ENCODE data around the gene SLC14A1. TPM values are rescaled to one million over a fixed set of nuclear protein-coding genes. Genes with fewer than 3 reads are reported as not detected.
"Not testable (repeated sequence)": the region's sequence is repeated elsewhere in the genome, so short reads cannot be mapped to it uniquely, and the experiment has no call there.

SLC14A1 gene
- total RNA-seq, 1 donor from 2014 or later: not detected

DNA sequence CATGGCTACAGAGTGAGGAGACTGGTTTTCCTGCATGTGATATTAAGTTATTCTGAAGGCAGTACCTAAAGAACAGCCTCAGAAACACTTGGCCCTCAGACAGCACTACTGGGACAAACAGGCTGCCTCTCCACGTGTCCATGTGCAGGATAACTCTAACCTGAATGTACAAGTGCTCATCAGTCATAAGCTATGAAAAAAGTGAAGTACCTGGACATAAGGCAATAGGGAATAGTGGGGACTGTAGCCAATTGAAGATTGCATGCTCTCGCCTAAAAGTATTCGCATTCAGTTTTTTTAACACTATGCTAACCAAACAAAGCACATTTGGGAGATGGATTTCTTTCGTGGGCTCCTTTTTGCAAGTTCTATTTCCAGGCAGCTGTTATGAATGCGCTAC lies 33.0 kb downstream of the SLC14A1 start:
- no peak for DNase-seq (ENCODE audit: low read depth in 2 of 2)

DNA sequence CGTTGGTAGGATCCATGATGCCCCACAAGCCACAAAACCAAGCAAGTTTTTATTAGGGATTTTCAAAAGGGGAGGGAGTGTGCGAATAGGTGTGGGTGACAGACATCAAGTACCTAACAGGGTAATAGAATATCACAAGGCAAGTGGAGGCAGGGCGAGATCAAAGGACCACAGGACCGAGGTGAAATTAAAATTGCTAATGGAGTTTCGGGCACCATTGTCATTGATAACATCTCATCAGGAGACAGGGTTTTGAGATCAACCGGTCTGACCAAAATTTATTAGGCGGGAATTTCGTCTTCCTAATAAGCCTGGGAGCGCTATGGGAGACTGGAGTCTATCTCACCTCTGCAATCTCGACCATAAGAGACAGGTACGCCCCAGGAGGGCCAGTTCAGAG lies 33.7 kb downstream of the SLC14A1 start:
- DNase-seq (ENCODE audit: low read depth in 2 of 2): not testable (repeated sequence)

DNA sequence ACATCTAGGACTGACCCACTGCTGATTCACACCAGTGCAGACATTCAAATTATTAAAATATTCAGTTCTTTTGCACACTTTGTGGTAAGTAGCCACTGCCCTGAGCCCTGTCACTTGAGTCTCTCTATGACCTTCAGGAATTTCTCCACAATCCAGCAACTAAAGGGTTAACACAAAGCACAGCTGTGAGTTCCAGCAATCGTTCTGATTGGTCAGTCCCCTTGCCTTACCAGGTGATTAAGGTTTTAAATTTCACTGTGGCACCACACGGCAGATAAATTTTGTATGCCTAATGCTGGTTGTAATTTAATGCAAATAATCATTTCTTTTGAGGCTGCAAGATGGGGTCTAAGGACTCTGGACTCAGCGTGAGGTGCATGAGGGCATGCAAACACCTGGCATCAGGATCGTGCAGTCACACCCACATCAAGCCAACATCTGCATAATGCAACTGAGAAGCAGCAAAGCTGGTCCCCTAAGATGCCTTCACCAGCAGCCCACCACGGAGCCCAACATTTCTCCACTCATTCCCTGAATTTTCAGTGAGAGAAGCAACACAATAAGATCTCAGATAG lies 36.6 kb downstream of the SLC14A1 start:
- no peak for DNase-seq (ENCODE audit: low read depth in 2 of 2)

DNA sequence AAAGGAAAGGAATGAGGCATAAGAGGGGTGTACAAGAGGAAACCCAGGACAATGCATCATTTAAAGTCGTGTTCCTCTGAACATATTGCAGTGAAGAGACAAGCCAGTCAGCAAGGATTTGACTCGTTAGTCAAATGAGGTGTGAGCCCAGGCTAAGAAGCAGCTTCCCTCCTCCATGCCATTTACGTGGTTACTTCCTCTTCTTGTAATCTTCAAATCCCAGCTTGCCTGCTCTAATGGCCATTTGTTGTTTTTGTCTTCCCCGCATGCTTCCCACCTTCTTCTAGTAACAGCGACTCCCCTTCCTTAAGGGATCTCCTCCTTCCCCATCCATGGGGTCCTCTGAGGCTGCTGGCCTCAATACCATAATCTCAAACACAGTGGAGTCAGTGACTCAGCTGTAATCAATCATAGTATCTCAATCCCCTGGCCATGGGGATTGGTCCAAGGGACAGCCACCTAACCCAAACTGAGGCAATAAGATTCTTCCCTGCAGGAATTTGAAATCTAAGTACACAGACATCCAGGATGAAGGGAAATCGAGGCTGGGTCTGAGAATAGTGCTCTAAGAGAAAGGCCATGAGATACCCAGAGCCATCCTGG lies 37.6 kb downstream of the SLC14A1 start:
- peak in 1 of 2 donors; percentile 39 for DNase-seq (ENCODE audit: low read depth in 2 of 2)

DNA sequence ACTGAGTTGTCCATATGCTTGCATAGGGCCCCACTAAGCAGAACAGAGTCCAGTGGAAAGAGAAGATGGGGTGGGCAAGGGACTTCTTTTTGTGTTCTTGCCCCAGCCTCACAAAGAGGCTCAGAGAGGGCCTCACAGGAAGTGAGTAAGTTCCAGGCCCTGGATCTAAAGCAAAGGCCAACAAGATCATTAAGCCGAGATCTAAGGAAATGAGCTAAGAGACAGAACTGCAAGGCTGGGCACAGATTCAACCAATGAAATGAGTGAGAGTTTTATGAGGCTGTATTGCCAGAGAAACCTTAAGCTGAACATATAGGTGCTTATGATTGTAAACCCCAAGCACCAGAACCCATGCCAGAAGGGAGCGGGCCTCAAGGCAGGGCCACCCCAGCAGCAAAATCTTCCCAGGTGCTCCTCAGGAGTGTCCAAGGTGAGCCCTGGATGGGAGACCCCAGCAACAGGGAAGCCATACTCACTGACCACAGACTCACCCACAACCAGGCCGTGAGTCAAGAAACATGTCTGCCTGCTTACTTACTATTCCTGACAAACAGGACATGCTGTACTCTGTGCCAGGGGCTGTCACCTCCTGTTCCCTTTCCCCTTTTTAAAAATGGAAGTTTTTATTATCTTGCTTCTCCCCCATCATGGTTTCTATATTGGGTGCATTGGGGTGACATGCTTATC lies 40.2 kb downstream of the SLC14A1 start:
- peak; percentile 23 to 89 for DNase-seq (ENCODE audit: low read depth in 2 of 2)

DNA sequence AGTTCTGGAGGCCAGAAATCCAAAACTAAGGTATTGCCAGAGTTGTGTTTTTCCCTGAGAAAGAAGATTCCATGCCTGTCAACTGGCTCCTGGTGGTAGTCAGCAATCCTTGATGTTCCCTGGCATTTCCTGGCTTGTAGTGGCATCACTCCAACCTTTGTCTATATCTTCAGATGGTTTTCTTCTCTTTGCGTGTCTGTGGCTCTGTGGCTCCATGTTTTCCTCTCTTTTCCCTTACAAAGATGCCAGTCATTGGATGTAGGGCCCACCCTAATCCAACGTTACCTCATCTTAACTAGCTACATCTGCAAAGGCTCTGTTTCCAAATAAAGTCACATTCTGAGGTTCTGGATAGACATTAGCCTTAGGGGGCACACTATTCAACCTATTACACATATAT lies 41.8 kb downstream of the SLC14A1 start:
- DNase-seq (ENCODE audit: low read depth in 2 of 2): peak; percentile 16 to 33

DNA sequence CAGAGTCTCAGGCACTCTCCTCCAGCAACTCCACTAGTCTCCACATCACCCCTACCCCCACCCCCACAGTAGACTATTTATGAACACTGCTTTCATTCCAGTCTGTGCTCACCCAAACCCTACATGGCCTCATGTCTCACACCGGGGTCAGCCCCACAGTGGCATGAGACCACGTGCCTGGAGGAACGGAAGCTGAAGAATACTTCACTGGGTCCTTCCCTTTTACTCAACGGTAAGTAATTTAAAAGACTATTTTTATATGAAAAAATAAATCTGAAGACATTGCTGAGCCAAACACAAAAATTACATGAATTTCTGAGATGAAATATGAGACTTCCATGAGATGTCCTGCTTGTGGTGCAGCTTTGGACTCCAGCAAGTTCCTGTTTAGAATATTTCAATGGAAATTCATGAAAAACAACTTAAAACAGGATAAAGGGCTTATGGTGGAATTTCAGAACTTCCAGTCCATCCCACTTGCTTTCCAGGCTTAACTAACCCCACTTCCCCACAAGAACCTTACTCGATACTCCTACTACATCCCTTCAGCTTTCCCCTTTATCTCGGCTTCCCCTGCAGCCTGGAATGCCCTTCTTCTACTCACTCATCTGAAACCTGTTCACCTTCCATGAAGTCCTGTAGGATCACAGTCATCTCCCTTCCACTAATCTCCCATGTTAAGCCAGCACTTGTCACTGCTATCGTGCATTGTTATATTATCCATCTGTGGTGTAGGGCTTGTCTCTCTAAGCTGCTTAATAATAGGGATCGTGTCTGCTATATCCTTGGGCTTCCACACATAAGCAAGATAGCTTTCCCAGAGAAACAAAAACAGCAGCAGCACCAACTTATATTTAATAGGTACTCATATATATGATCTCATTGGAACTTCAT lies 47.9 kb downstream of the SLC14A1 start:
- no peak for DNase-seq (ENCODE audit: low read depth in 2 of 2)

DNA sequence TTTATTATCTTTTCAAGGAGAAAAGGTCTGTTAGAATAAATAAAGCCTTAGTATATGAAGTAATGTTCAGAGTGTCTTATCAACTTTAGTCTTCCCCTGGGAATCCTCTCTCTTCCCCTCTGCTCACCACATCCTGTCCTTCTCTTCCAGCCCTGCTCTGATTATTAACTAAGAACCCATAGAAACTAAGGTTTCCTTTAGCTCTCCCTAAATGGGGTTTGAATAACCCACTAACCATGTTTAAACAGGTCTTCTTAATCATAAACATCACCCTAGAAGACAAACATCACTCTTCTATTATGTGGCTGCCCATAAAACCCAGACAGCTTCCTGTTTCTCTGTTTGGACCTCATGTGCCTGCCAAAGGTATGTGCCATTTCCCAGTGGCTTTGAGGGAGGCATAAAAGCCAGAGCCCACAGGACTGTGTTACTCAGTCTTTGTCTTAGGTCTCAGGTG lies 50.1 kb downstream of the SLC14A1 start:
- DNase-seq (ENCODE audit: low read depth in 2 of 2): peak in 1 of 2 donors; percentile 17

DNA sequence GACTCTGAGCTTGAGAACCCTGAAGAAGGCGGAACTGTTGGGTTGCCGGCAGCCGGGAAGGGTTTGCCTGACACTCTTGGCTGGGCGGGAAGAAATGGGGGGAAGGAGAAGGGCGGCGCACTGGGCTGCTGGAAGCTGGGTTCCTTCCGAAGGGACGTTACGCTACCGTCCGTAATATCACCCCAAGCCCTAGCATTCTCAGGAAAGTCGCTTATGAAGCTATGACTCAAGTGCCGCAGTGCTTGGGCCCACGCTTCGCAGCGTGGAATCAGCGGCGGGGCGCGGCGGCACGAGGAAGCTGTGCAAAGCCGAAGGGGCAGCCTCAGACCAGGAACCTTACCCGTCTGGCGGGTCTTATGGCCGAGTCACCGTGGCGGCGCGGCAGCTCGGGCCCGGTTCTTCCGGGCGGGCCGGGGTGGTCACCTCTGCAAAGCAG lies 51.3 kb downstream of the SLC14A1 start:
- peak; percentile 37 to 93 for DNase-seq (ENCODE audit: low read depth in 2 of 2)

DNA sequence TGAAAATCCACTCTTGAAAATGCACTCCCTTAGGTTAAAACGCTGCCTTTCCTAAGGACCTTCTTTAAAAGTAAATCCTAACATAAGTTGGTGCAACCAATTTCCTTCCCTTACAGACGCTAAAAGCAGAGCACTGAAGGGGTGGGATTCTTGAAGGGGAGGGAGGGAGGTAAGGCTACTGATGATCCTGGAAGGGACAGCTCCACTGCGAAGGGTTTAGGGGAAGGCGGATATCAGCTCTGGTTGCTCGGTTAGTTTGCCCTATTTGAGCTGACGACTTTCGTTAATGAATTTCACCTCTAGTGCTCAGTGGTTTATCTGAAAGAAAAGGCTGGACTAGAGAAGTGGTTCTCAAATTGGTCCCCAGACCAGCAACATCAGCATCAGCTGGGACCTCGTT lies 51.8 kb downstream of the SLC14A1 start:
- DNase-seq (ENCODE audit: low read depth in 2 of 2): peak in 1 of 2 donors; percentile 22

DNA sequence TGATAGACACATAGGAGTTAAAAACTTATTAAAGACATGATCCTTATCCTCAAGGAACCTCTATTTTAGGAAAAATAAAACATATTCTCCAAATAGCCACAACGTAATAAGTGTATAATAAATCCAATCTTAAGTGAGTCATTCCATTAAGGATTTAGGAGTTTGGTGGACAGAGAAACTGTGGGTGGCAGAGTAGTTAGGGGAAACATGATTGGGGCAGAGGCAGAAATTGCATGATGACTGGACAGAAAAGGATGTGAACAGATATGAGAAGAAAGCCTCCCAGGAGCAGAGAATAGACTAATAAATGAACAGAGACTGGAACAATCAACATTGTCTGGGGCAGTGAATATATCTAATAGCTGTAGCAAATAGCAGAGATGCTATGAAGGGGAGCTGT lies 53.4 kb downstream of the SLC14A1 start:
- DNase-seq (ENCODE audit: low read depth in 2 of 2): no peak

DNA sequence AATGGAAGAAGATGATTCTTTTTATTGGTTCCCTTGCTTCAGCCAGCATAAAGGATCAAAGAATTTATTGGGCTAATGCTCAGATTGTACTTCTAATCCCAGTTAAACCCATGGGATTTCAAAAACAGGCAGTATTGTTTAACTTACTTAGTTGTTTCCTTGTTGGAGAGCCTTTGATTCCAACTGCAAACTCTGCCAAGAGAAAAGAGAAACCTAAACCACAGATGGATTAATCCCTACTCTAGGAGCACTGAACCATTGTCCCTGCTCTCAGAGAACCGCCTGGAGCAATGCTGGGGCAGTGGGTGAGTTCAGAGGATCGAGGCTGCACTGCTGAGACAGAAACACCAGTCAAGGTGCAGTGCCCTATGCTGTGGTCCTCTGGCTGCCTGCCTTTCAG lies 56.6 kb downstream of the SLC14A1 start:
- no peak for DNase-seq (ENCODE audit: low read depth in 2 of 2)

DNA sequence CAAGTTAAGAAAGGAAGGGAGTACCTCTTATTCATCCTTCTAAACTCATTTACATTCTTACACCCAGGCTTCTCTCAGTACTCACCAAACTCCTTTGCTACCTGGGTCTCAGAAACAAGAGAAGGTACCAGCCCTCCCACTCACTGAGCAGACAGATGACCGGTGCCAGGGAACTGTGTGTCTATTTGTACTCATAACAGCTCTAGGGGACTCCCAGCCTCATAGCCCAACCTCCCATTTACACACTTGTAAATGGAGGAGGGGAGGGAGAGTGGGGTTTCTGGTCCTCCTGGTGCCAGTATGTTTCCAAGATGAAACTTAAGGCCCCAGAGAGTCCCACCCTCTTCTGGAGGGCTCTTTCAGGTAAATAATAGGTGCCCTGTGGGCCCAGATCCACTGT lies 58.7 kb downstream of the SLC14A1 start:
- DNase-seq (ENCODE audit: low read depth in 2 of 2): no peak

DNA sequence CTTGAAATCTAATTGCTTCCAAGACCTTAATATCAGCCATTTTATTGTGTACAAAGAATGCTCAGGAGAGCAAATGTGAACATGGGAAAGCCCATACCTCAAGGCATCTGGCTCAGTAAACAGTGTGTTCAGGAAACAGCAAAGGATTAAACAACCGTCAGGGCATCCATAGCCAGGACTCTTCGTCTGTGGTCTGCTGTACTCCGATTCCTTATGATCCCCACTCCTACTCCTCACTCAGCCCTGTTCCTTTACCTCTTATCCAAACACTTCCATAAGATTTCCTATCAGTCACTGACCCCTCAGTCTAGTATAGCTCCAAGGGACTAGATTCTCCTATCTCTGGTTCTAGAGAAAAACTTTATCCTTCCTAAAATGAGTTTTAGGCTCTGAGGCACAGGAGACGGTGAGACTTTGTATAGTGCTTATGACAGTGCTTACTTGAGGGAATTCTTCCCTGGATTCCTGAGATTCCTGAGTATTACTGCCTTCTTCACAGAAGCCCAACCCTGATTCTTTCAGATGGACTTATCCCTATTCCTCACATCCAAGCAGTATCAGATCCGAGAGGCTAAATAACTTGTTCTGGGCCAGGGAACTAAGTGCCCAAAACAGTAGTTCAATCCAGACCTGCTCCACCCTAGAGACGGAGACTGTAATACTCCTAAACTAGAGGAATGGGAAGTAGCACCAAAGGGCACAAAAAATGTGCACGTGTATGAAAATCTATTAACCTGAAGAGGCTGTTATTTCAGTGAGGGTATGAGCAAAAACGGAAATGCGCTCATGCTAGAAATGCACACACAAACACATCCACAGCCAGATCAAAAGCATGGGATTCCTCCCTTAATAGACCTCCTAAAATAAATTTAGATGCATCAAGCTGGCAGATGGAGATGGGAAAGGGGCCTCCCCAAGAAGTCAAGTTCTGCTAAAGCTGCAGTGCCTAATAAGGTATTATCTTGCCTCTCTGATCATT lies 59.4 kb downstream of the SLC14A1 start:
- no peak for DNase-seq (ENCODE audit: low read depth in 2 of 2)

DNA sequence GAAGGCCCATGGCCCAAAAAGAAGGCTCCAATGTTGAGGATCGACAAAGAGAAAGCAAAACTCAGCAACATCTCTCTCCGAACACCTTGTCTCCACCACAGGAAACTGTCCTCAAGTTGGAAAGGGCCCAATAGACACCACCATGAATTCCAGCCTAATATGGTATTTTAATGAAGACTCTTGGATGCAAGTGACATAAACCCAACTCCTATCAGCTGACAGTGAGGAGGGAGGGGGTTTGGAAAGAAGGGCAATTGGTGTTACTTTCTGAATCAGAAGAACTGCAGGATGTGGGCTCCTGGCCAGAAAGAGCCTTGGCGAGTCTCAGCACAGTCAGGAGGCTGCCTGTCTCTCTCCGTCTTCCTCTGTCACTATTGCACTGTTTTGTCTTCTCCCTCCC lies 61.2 kb downstream of the SLC14A1 start:
- DNase-seq (ENCODE audit: low read depth in 2 of 2): peak in 1 of 2 donors; percentile 72

DNA sequence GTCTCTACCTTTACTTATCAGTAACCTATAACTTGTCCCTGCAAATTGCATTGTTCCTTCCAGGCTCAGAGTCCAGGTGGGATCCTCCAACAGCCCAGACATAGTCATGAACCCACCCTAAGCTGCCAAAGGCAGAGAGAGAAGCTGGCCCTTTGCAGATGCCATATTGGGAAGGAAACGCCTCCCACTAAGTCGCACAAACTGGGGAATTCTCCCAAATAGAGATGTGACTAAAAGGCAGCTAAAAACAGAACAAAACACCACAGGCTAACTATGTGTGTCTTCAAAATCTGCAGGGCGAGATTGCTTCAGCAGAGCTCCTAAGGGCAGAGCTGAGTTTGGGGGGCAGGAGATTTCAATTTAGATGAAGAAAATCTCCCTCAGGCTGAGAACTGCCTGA lies 63.0 kb downstream of the SLC14A1 start:
- no peak for DNase-seq (ENCODE audit: low read depth in 2 of 2)

DNA sequence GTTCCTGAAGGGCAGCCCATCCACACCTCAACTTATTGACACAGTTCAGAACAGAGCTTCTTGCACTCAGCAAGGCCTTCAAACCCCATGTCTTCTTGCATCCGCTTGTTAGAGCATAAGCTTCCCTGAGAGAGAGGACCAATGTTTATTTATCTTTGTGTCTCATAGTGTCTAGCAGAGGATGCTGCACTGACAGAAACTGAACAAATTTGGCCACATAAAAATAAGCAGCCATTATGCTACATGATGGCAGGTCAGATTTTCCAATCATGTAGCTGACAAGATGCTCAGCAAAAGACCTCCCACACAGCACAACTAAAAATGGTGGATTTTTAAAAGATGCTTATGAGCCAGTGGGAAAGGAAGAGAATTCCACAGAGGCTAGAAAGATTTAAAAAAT lies 63.4 kb downstream of the SLC14A1 start:
- no peak for DNase-seq (ENCODE audit: low read depth in 2 of 2)

DNA sequence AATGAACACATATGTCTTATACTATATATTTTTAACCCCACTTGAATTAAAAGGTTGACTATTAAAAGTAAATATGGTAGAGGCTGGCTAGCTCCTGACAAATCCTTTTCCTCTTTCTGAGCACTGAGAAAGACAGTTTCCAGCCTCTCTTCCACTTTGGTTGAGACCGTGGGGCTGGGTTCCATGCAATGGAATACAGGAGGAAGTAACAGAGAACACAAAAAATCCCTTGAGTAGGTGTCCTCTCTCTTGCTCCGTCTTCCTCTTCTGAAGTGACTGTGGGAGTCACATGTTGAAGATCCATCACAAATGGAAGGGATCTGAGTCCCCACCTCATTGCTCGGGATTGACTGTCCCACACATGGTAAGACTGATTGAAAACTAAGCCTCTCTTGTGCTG lies 64.9 kb downstream of the SLC14A1 start:
- DNase-seq (ENCODE audit: low read depth in 2 of 2): no peak

DNA sequence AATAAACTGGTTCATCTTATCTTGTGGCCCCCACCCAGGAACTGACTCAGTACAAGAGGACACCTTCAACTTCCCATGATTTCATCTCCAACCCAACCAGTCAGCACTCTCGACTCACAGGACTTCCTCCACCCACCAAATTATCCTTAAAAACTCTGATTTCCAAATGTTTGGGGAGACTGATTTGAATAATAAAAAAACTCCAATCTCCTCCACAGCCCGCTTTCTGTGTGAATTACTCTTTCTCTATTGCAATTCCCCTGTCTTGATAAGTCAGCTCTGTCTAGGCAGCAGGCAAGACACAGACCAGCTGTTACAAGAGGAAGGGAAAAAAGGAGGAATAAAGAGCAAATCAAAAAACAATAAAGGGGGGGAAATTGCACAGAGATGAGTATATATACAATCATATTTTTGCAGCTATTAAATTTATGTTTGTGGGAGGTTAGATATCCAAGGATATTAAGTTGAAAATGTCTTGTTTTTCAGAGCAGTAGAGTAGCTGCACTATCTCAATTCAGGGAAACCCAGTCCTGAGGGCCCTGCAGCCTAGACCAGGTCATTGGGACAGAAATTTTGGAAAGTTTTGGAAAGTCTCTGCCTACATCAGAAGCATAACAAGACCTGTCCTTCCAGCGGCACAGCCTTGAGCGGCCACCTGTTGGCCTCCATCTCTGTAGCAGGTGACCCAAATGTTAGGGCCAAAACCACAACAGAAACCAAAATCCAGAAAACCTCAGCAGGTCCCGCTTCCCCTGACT lies 68.7 kb downstream of the SLC14A1 start:
- DNase-seq (ENCODE audit: low read depth in 2 of 2): no peak

All from lung microvascular endothelial cell (primary cell).